ENCODE results near the gene POF1B.
"Not testable (repeated sequence)": the region's sequence is repeated elsewhere in the genome, so short reads cannot be mapped to it uniquely, and the experiment has no call there.

Gene POF1B

GRCh38 chrX:85379174-85379907 is at the start of gene POF1B:
Gene POF1B, minus strand, starts transcription at chrX:85379665. Its CDS starts 211 bp downstream, at chrX:85379454.
- DNase-seq: no peak

GRCh38 chrX:85429066-85429465 is 49.6 kb upstream of the POF1B start:
- DNase-seq: no peak

- DNase-seq: no peak
Observed at GRCh38 chrX:85419293-85419692, 39.8 kb upstream of the POF1B start.

- DNase-seq: no peak
Observed at GRCh38 chrX:85391878-85392238, 12.4 kb upstream of the POF1B start.

GRCh38 chrX:85391185-85391877 is 11.9 kb upstream of the POF1B start:
- no peak for DNase-seq

GRCh38 chrX:85381602-85382001 is 2.1 kb upstream of the POF1B start:
- no peak for DNase-seq

- no peak for DNase-seq
Observed at GRCh38 chrX:85378461-85378860, 1.0 kb downstream of the POF1B start.

GRCh38 chrX:85375333-85375738 is 4.1 kb downstream of the POF1B start:
- no peak for DNase-seq

GRCh38 chrX:85365370-85365995 is 14.0 kb downstream of the POF1B start:
- DNase-seq: no peak

- no peak for DNase-seq
Observed at GRCh38 chrX:85359051-85359450, 20.4 kb downstream of the POF1B start.

GRCh38 chrX:85345523-85345922 is 33.9 kb downstream of the POF1B start:
- DNase-seq: no peak

GRCh38 chrX:85327060-85327333 is 52.5 kb downstream of the POF1B start:
- no peak for DNase-seq

- no peak for DNase-seq
Observed at GRCh38 chrX:85326234-85327059, 53.0 kb downstream of the POF1B start.

GRCh38 chrX:85311348-85311747 is 68.1 kb downstream of the POF1B start:
- not testable (repeated sequence) for DNase-seq

- DNase-seq: no peak
Observed at GRCh38 chrX:85309717-85310116, 69.7 kb downstream of the POF1B start.

GRCh38 chrX:85303544-85303943 is 75.9 kb downstream of the POF1B start:
- DNase-seq: no peak

GRCh38 chrX:85288992-85289723 is 90.3 kb downstream of the POF1B start:
- DNase-seq: no peak

GRCh38 chrX:85285286-85285685 is 94.2 kb downstream of the POF1B start:
- not testable (repeated sequence) for DNase-seq

- peak; percentile 17 for DNase-seq
Observed at GRCh38 chrX:85244450-85245211, 134.8 kb downstream of the POF1B start.

- DNase-seq: peak; percentile 33
Observed at GRCh38 chrX:85243761-85244449, 135.6 kb downstream of the POF1B start, which contains the start of the genes SATL1 and ZNF711. Gene SATL1, minus strand, starts transcription at chrX:85243779. Its CDS starts 134,811 bp downstream, at chrX:85108968. Gene ZNF711, plus strand, starts transcription at chrX:85243991. Its CDS starts 3,582 bp downstream, at chrX:85247573.

GRCh38 chrX:85243155-85243554 is 136.3 kb downstream of the POF1B start:
- DNase-seq: no peak
